ENCODE measurements around the gene TIAM2.
"Not testable (repeated sequence)": the region's sequence is repeated elsewhere in the genome, so short reads cannot be mapped to it uniquely, and the experiment has no call there.

The TIAM2 gene

DNA sequence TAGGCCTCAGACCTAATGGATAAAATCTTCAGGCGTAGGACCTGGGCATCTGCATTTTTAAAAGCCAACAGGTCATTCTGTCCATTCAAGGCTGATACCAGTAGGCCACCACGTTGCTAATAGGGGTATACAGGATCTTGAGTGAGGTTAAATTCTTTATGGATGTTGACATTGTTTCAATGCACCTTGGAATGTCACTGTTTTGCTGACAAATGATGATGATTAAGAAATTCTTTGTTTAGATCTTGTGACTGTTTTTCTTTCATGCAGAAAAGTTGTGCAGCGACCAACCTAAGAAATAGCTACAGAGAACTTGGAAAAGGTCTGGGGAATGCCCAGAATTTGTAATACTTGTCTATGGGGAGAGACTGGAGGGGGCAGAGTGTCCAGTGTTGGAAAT lies 167.6 kb downstream of the TIAM2 start:
- Mint-ChIP-seq H3K27me3 (peaks cover 4% of the 10 kb centered on the region), H3K9me3 (peaks cover 13% of the 10 kb centered on the region), H3K36me3 (ENCODE audit: low read depth) (no peaks in the 10 kb centered on the region), H3K4me1 (ENCODE audit: low read depth) (peaks cover 8% of the 10 kb centered on the region), H3K4me3 (no peak overlapping the region), H3K27ac (no peak overlapping the region)
- intact Hi-C loops (cut with micrococcal nuclease) = no loop called here

- peaks cover 4% of the 10 kb centered on the region for H3K27me3 Mint-ChIP-seq
- no peaks in the 10 kb centered on the region for H3K36me3 Mint-ChIP-seq (ENCODE audit: low read depth)
- intact Hi-C loops (cut with micrococcal nuclease) = no loop called here
- H3K4me3 Mint-ChIP-seq = no peak overlapping the region
- no peak overlapping the region for H3K27ac Mint-ChIP-seq
- H3K4me1 Mint-ChIP-seq (ENCODE audit: low read depth) = peaks cover 7% of the 10 kb centered on the region
- peaks cover 13% of the 10 kb centered on the region for H3K9me3 Mint-ChIP-seq
Observed at GRCh38 chr6:155163601-155164000, 168.5 kb downstream of the TIAM2 start.

GRCh38 chr6:155165029-155165710 lies 170.1 kb downstream of the TIAM2 start:
- H3K9me3 Mint-ChIP-seq = peaks cover 5% of the 10 kb centered on the region
- peaks cover 4% of the 10 kb centered on the region for H3K27me3 Mint-ChIP-seq
- H3K36me3 Mint-ChIP-seq (ENCODE audit: low read depth) = no peaks in the 10 kb centered on the region
- intact Hi-C loops (cut with micrococcal nuclease) = no loop called here
- no peak overlapping the region for H3K4me3 Mint-ChIP-seq
- H3K27ac Mint-ChIP-seq = no peak overlapping the region
- H3K4me1 Mint-ChIP-seq (ENCODE audit: low read depth) = peaks cover 7% of the 10 kb centered on the region

GRCh38 chr6:155170519-155170918 lies 175.4 kb downstream of the TIAM2 start:
- Mint-ChIP-seq H3K4me1 (ENCODE audit: low read depth) (peaks cover 25% of the 10 kb centered on the region), H3K36me3 (ENCODE audit: low read depth) (no peaks in the 10 kb centered on the region), H3K9me3 (no peaks in the 10 kb centered on the region), H3K4me3 (no peak overlapping the region), H3K27ac (no peak overlapping the region), H3K27me3 (peaks cover 3% of the 10 kb centered on the region)
- intact Hi-C loops (cut with micrococcal nuclease) = no loop called here

- peaks cover 25% of the 10 kb centered on the region for H3K4me1 Mint-ChIP-seq (ENCODE audit: low read depth)
- no peaks in the 10 kb centered on the region for H3K36me3 Mint-ChIP-seq (ENCODE audit: low read depth)
- no peaks in the 10 kb centered on the region for H3K9me3 Mint-ChIP-seq
- no peak overlapping the region for H3K27ac Mint-ChIP-seq
- no peak overlapping the region for H3K4me3 Mint-ChIP-seq
- H3K27me3 Mint-ChIP-seq = peaks cover 3% of the 10 kb centered on the region
- intact Hi-C loops (cut with micrococcal nuclease) = no loop called here
Observed at GRCh38 chr6:155171109-155171746, 176.1 kb downstream of the TIAM2 start.

DNA sequence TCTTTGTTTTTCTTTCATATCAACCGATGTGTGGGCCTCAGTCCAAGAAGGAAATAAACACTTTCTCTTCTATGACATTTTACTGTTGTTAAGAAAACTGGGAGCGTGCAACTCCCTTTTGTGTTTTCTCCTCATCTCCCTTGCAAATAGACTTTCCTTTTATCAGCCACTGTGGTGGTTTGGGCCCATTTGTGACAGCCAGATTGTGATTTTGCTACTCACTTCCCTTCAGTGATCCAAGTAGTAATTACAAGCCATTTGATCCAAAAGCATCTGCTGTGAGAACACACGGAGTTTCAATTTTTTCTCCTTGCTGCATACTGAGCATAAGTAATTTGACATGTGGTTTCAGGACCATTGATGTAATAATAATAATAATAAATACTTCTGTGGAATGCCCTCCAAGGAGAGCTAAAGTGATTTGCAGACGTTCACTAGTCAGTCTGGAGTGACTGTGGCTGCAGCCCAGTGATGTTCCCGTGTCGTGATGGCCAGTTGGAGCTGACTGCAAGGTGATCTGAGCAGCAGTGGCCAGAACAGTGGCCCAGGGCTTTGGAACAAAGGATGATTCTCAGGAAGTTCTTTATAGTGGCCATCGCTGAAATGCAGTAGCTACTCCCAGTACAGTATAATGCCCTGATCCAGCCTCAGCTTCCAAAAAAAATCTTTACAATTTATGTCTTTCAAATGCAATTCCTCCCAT lies 176.8 kb downstream of the TIAM2 start:
- Mint-ChIP-seq H3K27me3 (peaks cover 3% of the 10 kb centered on the region), H3K4me1 (ENCODE audit: low read depth) (peaks cover 25% of the 10 kb centered on the region), H3K27ac (no peak overlapping the region), H3K4me3 (no peak overlapping the region), H3K36me3 (ENCODE audit: low read depth) (no peaks in the 10 kb centered on the region), H3K9me3 (no peaks in the 10 kb centered on the region)
- intact Hi-C loops (cut with micrococcal nuclease) = no loop called here

DNA sequence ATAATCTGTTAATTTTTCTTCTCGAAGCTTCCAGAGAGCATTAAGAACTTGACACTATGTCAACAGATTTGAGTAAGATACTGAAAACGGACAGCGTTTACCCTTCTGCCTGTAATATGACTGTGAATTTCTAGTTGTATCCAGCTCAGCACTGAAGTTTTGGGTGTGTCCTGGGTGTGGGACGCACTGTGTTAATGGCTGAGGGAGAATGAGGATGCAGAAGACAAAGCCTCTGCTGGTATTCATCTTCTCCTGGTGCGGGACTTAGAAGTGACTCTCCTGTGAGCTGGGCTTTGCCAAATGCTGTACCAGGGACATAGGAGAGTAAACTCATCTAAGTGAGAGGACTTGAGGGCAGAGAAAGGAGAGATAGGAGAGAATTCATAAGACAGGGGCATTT lies 178.4 kb downstream of the TIAM2 start:
- Mint-ChIP-seq H3K9me3 (no peaks in the 10 kb centered on the region), H3K27ac (no peak overlapping the region), H3K4me3 (no peak overlapping the region), H3K4me1 (ENCODE audit: low read depth) (peaks cover 25% of the 10 kb centered on the region), H3K27me3 (peaks cover 3% of the 10 kb centered on the region), H3K36me3 (ENCODE audit: low read depth) (no peaks in the 10 kb centered on the region)
- intact Hi-C loops (cut with micrococcal nuclease) = no loop called here

DNA sequence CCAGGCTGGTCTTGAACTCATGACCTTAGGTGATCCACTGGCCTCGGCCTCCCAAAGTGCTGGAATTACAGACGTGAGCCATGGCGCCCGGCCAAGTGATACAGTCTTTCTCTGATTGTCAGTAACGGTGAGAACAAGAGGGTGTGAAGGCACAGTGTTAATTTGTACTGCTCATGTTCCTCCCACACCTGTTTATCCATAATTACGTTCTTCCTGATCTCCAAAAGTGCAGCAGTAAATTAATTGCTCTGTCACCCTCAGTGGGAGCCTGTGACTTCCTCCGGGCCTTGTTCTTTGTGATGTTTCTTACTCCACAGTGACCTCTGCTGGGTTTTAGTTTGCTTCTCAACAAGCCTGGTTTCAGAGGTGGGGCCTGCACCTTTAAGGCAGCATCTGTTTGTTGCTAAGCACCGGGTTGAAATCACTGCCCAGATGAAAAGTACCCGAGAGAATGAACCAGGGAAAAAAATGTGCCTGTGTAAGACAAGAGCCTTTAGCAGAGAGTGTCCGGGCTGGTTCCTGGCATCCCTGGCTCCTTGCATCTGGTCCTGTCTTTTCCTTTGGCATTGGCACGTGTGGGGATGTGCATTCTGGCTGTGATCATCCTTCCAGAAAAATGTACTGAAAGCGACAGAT lies 179.6 kb downstream of the TIAM2 start:
- intact Hi-C loops (cut with micrococcal nuclease) = loop anchor here (1.0 to 2.0 kb wide), 3 partner anchors 246 to 499 kb away; no protein-coding TSS in a partner anchor
- Mint-ChIP-seq H3K9me3 (no peaks in the 10 kb centered on the region), H3K27ac (no peak overlapping the region), H3K4me1 (ENCODE audit: low read depth) (peaks cover 25% of the 10 kb centered on the region), H3K36me3 (ENCODE audit: low read depth) (no peaks in the 10 kb centered on the region), H3K4me3 (no peak overlapping the region), H3K27me3 (peaks cover 3% of the 10 kb centered on the region)

DNA sequence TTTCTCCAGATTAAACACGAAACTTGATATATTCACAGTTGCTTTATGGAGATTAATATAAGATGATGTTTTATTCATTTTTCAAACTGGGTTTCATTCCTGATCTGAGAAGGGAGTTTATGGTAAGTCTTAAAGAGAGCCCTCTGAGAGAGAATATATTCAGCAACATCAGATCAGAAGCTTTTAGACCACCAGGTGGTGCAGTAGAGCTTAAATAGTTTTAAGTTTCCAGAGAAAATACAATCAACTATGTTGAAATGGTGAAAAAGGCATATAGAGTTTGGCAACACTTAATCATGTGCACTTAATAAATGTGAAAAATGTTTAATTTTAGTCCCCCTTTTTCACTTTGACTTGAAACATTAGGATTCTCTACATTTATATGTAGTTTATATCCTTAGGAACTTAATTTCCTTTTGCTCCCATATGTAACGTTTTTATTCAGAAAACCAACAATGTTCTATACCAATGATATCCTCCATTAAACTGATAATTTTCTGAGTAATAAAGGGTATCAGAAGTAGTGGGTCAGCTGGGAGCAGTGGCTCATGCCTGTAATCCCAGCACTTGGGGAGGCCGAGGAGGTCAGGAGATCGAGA lies 182.3 kb downstream of the TIAM2 start:
- Mint-ChIP-seq H3K4me3 (no peak overlapping the region), H3K27ac (no peak overlapping the region), H3K36me3 (ENCODE audit: low read depth) (no peaks in the 10 kb centered on the region), H3K27me3 (peaks cover 3% of the 10 kb centered on the region), H3K4me1 (ENCODE audit: low read depth) (peaks cover 12% of the 10 kb centered on the region), H3K9me3 (no peaks in the 10 kb centered on the region)
- intact Hi-C loops (cut with micrococcal nuclease) = loop anchor here (1.0 kb wide), 1 partner anchor 71 kb away; no protein-coding TSS in a partner anchor

DNA sequence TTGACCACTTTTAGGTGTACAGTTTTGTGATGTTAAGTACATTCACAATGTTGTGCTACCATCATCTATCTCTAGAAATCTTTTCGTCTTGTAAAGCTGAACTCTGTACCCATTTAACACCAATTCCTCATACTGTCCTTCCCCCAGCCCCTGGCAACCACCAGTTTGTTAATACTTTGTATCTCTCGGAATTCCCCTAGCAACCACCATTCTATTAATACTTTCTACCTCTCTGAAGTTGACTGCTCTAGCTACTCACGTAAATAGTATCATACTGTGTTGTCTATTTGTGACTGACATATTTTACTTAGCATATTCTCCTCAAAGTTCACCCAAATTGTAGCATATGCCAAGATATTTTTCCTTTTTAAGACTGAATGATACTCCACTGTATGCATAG lies 186.4 kb downstream of the TIAM2 start:
- Mint-ChIP-seq H3K4me1 (ENCODE audit: low read depth) (peaks cover 12% of the 10 kb centered on the region), H3K4me3 (no peak overlapping the region), H3K36me3 (ENCODE audit: low read depth) (no peaks in the 10 kb centered on the region), H3K27me3 (no peaks in the 10 kb centered on the region), H3K9me3 (no peaks in the 10 kb centered on the region), H3K27ac (no peak overlapping the region)
- intact Hi-C loops (cut with micrococcal nuclease) = no loop called here

GRCh38 chr6:155182103-155182502 lies 187.0 kb downstream of the TIAM2 start:
- no peaks in the 10 kb centered on the region for H3K27me3 Mint-ChIP-seq
- H3K36me3 Mint-ChIP-seq (ENCODE audit: low read depth) = no peaks in the 10 kb centered on the region
- no peak overlapping the region for H3K4me3 Mint-ChIP-seq
- H3K9me3 Mint-ChIP-seq = no peaks in the 10 kb centered on the region
- intact Hi-C loops (cut with micrococcal nuclease) = no loop called here
- H3K4me1 Mint-ChIP-seq (ENCODE audit: low read depth) = peaks cover 12% of the 10 kb centered on the region
- H3K27ac Mint-ChIP-seq = no peak overlapping the region

GRCh38 chr6:155183095-155183494 lies 188.0 kb downstream of the TIAM2 start:
- Mint-ChIP-seq H3K9me3 (no peaks in the 10 kb centered on the region), H3K4me3 (no peak overlapping the region), H3K4me1 (ENCODE audit: low read depth) (peaks cover 12% of the 10 kb centered on the region), H3K36me3 (ENCODE audit: low read depth) (no peaks in the 10 kb centered on the region), H3K27ac (no peak overlapping the region), H3K27me3 (no peaks in the 10 kb centered on the region)
- intact Hi-C loops (cut with micrococcal nuclease) = no loop called here

GRCh38 chr6:155185041-155185440 lies 189.9 kb downstream of the TIAM2 start:
- H3K9me3 Mint-ChIP-seq; H3K4me3 Mint-ChIP-seq; H3K27ac Mint-ChIP-seq; H3K27me3 Mint-ChIP-seq; intact Hi-C loops (cut with micrococcal nuclease); H3K36me3 Mint-ChIP-seq (ENCODE audit: low read depth): not testable (repeated sequence)
- H3K4me1 Mint-ChIP-seq (ENCODE audit: low read depth) = peaks cover 23% of the 10 kb centered on the region

DNA sequence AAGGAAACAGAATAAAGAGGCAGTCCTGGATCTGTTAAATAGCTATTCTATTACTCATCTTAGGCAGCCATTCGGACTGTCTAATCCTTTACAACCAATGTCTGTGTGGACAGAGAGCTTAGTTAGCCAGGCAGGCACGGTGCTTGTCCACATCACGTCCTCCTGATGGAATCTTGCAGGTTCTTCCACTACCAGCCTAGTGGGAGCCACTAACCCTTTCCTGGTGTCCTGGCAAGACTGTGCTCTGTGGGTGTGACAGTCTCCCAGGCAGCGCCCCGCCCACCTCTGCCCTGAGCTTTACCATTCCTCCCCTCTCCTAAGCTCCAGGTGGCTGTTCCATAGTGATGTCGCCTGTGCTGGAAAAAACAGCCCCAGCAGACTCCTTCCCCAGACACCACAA lies 190.4 kb downstream of the TIAM2 start:
- Mint-ChIP-seq H3K27ac (no peak overlapping the region), H3K27me3 (no peaks in the 10 kb centered on the region), H3K4me3 (no peak overlapping the region), H3K36me3 (ENCODE audit: low read depth) (no peaks in the 10 kb centered on the region), H3K9me3 (no peaks in the 10 kb centered on the region), H3K4me1 (ENCODE audit: low read depth) (peaks cover 23% of the 10 kb centered on the region)
- intact Hi-C loops (cut with micrococcal nuclease) = no loop called here
